ENCODE results near the gene FOXL3. TPM values are rescaled to one million over a fixed set of nuclear protein-coding genes. Genes with fewer than 3 reads are reported as not detected.

The FOXL3 gene
- total RNA-seq, 1 experiment from 2014 or later, result not detected

DNA sequence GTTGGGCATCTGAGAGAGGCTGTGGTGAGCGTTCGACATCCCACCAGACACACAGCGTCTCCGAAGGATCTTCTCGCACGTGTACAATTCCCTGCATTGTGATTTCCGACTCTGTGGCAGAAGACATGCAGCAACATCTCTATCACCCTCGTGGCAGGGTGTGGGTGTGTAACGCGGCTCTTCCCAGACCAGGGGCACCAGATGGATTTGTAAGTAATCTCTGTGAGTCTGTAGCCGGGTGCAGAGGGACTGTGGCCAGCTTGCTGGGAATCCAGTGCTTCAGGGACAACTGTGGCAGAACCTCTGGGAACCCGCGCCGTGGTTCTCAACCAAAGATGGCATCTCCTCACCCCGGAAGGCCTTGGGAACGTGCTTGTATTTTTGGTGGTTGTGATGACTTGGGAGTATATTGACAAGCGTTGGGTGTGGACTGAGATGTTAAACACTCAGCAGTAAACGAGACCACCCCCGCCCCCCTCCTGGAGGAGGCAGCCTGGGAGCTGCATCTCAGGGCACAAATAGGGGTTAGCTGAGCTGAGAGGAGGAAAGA is 21.2 kb downstream of the FOXL3 start:
- Histone ChIP-seq H3K4me1 (ENCODE audit: control insufficient read depth, insufficient read depth, low read length) (no peaks in the 10 kb centered on the region), H3K36me3 (ENCODE audit: control insufficient read depth, insufficient read depth, low read length) (no peaks in the 10 kb centered on the region), H3K9me3 (ENCODE audit: control insufficient read depth, insufficient read depth, low read depth, low read length) (0 out of 2 replicates have a peak, but pooled peaks cover 2% of the 10 kb centered on the region), H3K4me3 (ENCODE audit: low read depth in 2 of 2, low read length in 2 of 2) (no peak overlapping the region), H3K27ac (ENCODE audit: low read length) (no peak overlapping the region), H3K27me3 (ENCODE audit: control insufficient read depth, insufficient read depth, low read length) (peaks cover 37% of the 10 kb centered on the region)
- ATAC-seq (no peak; the same call in 1 of the 2 replicates), DNase-seq (ENCODE audit: low read depth, low spot score) (no peak)
- POLR2A ChIA-PET, result no interaction called here
- intact Hi-C loops (cut with micrococcal nuclease; ENCODE audit: unreplicated experiment) (no loop called here), in situ Hi-C loops (cut with HindIII; ENCODE audit: low pct_unique_long_range_greater_than_20kb, low sequenced_read_pairs) (no loop called here)
- CTCF ChIA-PET, result interaction anchor here (0.6 kb wide), 1 partner anchor 606 kb away, joined by 12 read pairs; no protein-coding TSS in a partner anchor
- TF ChIP-seq TCF7L2 (IDR thresholded peaks at IDR 0.05; ENCODE audit: low read depth, low read length) (no peak), SIN3A (IDR thresholded peaks at IDR 0.05; ENCODE audit: borderline replicate concordance, insufficient read depth, low read depth, low read length) (no peak)
- TF ChIP-seq, protein P1, sequence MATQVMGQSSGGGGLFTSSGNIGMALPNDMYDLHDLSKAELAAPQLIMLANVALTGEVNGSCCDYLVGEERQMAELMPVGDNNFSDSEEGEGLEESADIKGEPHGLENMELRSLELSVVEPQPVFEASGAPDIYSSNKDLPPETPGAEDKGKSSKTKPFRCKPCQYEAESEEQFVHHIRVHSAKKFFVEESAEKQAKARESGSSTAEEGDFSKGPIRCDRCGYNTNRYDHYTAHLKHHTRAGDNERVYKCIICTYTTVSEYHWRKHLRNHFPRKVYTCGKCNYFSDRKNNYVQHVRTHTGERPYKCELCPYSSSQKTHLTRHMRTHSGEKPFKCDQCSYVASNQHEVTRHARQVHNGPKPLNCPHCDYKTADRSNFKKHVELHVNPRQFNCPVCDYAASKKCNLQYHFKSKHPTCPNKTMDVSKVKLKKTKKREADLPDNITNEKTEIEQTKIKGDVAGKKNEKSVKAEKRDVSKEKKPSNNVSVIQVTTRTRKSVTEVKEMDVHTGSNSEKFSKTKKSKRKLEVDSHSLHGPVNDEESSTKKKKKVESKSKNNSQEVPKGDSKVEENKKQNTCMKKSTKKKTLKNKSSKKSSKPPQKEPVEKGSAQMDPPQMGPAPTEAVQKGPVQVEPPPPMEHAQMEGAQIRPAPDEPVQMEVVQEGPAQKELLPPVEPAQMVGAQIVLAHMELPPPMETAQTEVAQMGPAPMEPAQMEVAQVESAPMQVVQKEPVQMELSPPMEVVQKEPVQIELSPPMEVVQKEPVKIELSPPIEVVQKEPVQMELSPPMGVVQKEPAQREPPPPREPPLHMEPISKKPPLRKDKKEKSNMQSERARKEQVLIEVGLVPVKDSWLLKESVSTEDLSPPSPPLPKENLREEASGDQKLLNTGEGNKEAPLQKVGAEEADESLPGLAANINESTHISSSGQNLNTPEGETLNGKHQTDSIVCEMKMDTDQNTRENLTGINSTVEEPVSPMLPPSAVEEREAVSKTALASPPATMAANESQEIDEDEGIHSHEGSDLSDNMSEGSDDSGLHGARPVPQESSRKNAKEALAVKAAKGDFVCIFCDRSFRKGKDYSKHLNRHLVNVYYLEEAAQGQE (IDR thresholded peaks at IDR 0.05; ENCODE audit: insufficient read depth in 1 of 2, low read depth in 2 of 2, low read length in 1 of 2), result no peak
- BruUV-seq (replicated peaks), result no TSS peak

DNA sequence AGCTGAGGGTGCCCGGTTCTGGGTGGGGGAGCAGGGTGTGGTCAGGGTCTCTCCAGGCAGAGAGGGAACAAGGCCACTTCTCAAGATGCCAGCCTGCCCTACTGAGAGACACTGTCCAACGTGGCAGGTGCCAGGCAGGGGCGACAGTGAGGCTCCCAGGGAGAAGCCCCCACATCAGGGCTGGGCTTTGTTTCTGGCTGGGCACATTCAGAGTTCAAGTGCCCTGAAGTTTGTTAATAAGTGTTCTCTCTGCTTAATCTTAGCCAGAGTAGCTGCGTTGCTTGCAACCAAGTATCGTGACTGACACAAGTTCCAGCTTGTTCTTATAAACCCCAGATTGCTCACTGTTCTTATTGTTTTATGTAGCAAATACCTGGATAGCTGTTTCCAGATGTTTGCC is 21.8 kb downstream of the FOXL3 start:
- in situ Hi-C loops (cut with HindIII; ENCODE audit: low pct_unique_long_range_greater_than_20kb, low sequenced_read_pairs) (no loop called here), intact Hi-C loops (cut with micrococcal nuclease; ENCODE audit: unreplicated experiment) (no loop called here)
- TF ChIP-seq TCF7L2 (IDR thresholded peaks at IDR 0.05; ENCODE audit: low read depth, low read length) (no peak), POLR2AphosphoS5 (IDR thresholded peaks at IDR 0.05; ENCODE audit: low read depth, low read length) (no peak)
- CTCF ChIA-PET, result interaction anchor here (0.6 kb wide), 1 partner anchor 605 kb away, joined by 12 read pairs; no protein-coding TSS in a partner anchor
- H3K4me3 ChIP-seq (ENCODE audit: low read depth in 2 of 2, low read length in 2 of 2), result no peak overlapping the region
- ATAC-seq, result peak; percentile 30; the same call in 1 of the 2 replicates
- peaks cover 40% of the 10 kb centered on the region for H3K27me3 ChIP-seq (ENCODE audit: control insufficient read depth, insufficient read depth, low read length)
- H3K9me3 ChIP-seq (ENCODE audit: control insufficient read depth, insufficient read depth, low read depth, low read length), result 0 out of 2 replicates have a peak, but pooled peaks cover 2% of the 10 kb centered on the region
- POLR2A ChIA-PET, result no interaction called here
- no peak for DNase-seq (ENCODE audit: low read depth, low spot score)
- H3K36me3 ChIP-seq (ENCODE audit: control insufficient read depth, insufficient read depth, low read length), result no peaks in the 10 kb centered on the region
- no TSS peak for BruUV-seq (replicated peaks)
- no peak overlapping the region for H3K27ac ChIP-seq (ENCODE audit: low read length)
- H3K4me1 ChIP-seq (ENCODE audit: control insufficient read depth, insufficient read depth, low read length), result no peaks in the 10 kb centered on the region

DNA sequence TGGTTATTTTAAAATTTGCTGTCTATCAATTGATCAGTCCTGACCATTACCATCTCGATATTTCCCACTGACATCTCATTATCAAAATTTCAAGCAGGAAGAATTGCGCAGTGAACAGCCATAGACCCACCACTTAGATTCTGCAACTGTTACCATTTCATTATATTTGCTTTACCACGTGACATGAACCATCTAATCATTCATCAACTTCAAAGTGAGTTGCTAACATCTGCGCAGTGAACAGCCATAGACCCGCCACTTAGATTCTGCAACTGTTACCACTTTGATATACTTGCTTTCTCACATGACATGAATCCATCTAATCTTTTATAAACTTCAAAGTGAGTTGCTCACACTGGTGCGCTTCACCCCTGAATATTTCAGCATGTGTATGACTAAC is 22.5 kb downstream of the FOXL3 start:
- Histone ChIP-seq H3K4me3 (ENCODE audit: low read depth in 2 of 2, low read length in 2 of 2) (no peak overlapping the region), H3K4me1 (ENCODE audit: control insufficient read depth, insufficient read depth, low read length) (no peaks in the 10 kb centered on the region), H3K9me3 (ENCODE audit: control insufficient read depth, insufficient read depth, low read depth, low read length) (0 out of 2 replicates have a peak, but pooled peaks cover 2% of the 10 kb centered on the region), H3K27me3 (ENCODE audit: control insufficient read depth, insufficient read depth, low read length) (peaks cover 46% of the 10 kb centered on the region), H3K36me3 (ENCODE audit: control insufficient read depth, insufficient read depth, low read length) (no peaks in the 10 kb centered on the region), H3K27ac (ENCODE audit: low read length) (no peak overlapping the region)
- ChIA-PET CTCF (no interaction called here), POLR2A (no interaction called here)
- BruUV-seq (replicated peaks), result no TSS peak
- intact Hi-C loops (cut with micrococcal nuclease; ENCODE audit: unreplicated experiment) (no loop called here), in situ Hi-C loops (cut with HindIII; ENCODE audit: low pct_unique_long_range_greater_than_20kb, low sequenced_read_pairs) (no loop called here)
- DNase-seq (ENCODE audit: low read depth, low spot score), result no peak
- no peak for ATAC-seq
- TF ChIP-seq, protein P2, sequence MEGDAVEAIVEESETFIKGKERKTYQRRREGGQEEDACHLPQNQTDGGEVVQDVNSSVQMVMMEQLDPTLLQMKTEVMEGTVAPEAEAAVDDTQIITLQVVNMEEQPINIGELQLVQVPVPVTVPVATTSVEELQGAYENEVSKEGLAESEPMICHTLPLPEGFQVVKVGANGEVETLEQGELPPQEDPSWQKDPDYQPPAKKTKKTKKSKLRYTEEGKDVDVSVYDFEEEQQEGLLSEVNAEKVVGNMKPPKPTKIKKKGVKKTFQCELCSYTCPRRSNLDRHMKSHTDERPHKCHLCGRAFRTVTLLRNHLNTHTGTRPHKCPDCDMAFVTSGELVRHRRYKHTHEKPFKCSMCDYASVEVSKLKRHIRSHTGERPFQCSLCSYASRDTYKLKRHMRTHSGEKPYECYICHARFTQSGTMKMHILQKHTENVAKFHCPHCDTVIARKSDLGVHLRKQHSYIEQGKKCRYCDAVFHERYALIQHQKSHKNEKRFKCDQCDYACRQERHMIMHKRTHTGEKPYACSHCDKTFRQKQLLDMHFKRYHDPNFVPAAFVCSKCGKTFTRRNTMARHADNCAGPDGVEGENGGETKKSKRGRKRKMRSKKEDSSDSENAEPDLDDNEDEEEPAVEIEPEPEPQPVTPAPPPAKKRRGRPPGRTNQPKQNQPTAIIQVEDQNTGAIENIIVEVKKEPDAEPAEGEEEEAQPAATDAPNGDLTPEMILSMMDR (IDR thresholded peaks at IDR 0.05), result no peak
- TF ChIP-seq, protein P1 (IDR thresholded peaks at IDR 0.05; ENCODE audit: insufficient read depth in 1 of 2, low read depth in 2 of 2, low read length in 1 of 2), result no peak
- no peak for TF ChIP-seq TCF7L2 (IDR thresholded peaks at IDR 0.05; ENCODE audit: low read depth, low read length)
- no peak for TF ChIP-seq POLR2AphosphoS5 (IDR thresholded peaks at IDR 0.05; ENCODE audit: low read depth, low read length)
- no peak for TF ChIP-seq SIN3A (IDR thresholded peaks at IDR 0.05; ENCODE audit: borderline replicate concordance, insufficient read depth, low read depth, low read length)

All from Panc1 (cell line).